ENCODE measurements around the gene PDE11A.

PDE11A gene

DNA sequence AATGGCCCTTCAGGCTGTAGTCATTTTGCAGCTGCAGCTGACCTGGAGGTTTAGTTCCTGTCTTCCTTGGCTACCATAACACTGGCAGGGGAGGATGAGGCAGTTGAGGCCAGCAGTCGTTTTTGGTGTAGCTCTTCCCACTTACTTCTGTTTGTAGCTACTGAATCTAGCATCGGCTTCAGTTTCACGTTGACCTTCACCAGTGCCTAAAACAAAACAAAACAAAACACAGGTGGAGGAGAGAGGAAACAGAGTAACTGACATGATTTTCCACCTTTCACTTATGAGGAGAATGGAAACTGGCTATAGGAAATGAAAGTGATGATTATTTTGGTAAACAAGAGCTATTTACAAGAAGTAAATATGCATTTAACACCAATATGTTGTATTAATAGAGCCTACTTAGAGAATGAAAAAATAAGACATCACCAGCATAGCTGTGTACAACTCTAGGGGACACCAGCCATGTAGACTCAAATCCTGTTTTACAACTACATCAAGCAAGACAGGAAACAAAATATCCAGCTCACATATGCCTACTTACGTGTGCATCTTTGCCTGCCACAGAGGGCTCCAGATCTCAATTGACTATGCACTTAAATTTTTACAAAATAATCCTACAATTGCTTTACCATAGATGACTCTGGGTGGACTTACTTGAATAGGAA, 443.1 kb downstream of the PDE11A start:
- Mint-ChIP-seq H3K4me1 (ENCODE audit: low read depth in 2 of 2) (no peaks in the 10 kb centered on the region), H3K36me3 (ENCODE audit: insufficient read depth) (peaks cover 3% of the 10 kb centered on the region), H3K27ac (no peak overlapping the region), H3K9me3 (no peaks in the 10 kb centered on the region), H3K27me3 (peaks cover 30 to 32% of the 10 kb centered on the region in 2 donors), H3K4me3 (no peak overlapping the region)
- DNase-seq (no peak), ATAC-seq (replicated peaks) (no peak)

DNA sequence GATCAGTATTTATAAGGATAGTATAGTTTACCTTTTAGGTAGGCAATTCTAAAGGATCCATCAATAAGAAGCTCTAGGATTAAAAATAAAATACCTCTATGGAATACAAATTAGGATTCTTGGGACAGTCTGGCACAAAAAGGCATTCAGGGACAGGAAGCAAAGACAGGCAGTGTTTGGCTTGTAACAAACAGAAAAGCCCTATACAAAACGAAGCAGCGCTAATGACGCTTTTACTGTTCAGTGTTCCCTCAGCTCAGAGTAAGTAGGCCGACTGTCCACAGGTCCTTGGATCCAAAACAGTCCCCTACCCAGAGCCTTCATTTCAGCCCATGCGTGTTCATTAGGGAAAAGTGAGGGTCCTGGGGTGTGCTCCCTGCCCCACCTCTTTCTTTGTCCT, 443.7 kb downstream of the PDE11A start:
- H3K9me3 Mint-ChIP-seq, result no peaks in the 10 kb centered on the region
- peaks cover 30 to 31% of the 10 kb centered on the region in 2 donors for H3K27me3 Mint-ChIP-seq
- no peaks in the 10 kb centered on the region for H3K4me1 Mint-ChIP-seq (ENCODE audit: low read depth in 2 of 2)
- H3K4me3 Mint-ChIP-seq, result no peak overlapping the region
- ATAC-seq (replicated peaks) (no peak), DNase-seq (no peak)
- H3K36me3 Mint-ChIP-seq (ENCODE audit: insufficient read depth), result peaks cover 3% of the 10 kb centered on the region
- H3K27ac Mint-ChIP-seq, result no peak overlapping the region

DNA sequence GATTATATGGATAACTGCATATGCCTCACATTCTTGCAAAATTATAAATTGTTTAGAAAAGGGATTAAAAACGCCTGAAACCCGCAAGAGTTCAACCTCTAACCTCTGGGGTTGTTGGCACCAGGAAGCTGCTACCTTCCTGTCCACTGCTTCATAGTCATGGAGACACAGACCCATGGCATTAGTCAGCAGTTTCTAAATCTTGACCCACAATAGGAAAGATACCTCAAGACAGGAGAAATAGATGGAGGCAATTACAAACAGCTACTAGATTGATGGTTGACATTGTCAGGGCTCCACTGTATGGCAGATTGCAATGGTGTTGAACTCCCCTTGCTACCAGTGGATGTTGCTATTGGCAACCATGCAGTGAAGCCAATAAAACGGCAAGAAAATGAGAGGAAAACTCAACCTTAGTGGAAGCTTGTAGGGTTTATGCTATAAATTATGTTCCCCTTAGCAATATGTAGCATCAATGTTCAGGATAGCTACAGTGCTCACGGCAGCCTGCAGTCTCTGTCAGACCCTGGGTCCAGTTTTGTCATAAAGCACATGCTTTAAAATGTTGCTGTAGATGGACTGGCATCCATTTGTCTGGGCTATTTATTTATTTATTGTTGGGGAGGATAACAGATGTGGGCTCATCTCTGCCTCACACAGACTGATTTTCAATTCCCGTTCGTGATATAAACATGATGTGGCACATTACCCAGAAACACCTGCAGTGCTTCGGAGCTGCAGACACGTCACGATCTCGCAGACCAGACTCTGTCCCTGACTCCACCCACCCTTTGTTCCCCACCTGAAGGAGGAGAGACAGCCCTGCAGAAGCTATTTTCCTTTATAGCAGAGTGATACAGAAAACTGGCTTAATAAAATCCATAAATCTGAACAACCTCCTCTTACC, 446.6 kb downstream of the PDE11A start:
- Mint-ChIP-seq H3K27ac (no peak overlapping the region), H3K4me1 (ENCODE audit: low read depth in 2 of 2) (no peaks in the 10 kb centered on the region), H3K4me3 (no peak overlapping the region), H3K27me3 (peaks cover 30 to 31% of the 10 kb centered on the region in 2 donors), H3K9me3 (no peaks in the 10 kb centered on the region), H3K36me3 (ENCODE audit: insufficient read depth) (peaks cover 3% of the 10 kb centered on the region)
- DNase-seq (no peak), ATAC-seq (replicated peaks) (peak; percentile 72)

DNA sequence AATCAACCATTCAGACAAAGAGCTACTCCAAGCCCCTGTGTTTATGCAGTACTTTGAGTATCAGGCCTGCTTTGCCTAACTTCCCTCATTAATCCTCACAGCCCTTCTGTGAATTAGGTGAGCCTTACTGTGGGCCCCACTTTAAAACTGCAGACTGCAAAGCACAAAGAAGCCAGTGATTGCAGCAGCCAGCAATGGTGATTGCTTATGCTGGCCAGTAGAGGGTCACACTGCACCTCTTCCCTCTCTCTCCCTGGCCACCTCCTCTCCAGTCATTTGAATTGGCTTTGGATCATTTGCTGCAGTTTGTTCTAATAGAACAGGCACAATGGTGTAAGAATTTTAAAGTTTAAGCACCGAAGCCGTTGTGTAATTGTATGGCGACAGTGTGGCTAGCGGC, 450.1 kb downstream of the PDE11A start:
- no peak overlapping the region for H3K4me3 Mint-ChIP-seq
- H3K36me3 Mint-ChIP-seq (ENCODE audit: insufficient read depth), result peaks cover 17% of the 10 kb centered on the region
- ATAC-seq (replicated peaks) (no peak), DNase-seq (no peak)
- H3K27ac Mint-ChIP-seq, result no peak overlapping the region
- H3K4me1 Mint-ChIP-seq (ENCODE audit: low read depth in 2 of 2), result peaks cover 11 to 12% of the 10 kb centered on the region in 2 donors
- H3K27me3 Mint-ChIP-seq, result peaks cover 12 to 15% of the 10 kb centered on the region in 2 donors
- H3K9me3 Mint-ChIP-seq, result no peaks in the 10 kb centered on the region

DNA sequence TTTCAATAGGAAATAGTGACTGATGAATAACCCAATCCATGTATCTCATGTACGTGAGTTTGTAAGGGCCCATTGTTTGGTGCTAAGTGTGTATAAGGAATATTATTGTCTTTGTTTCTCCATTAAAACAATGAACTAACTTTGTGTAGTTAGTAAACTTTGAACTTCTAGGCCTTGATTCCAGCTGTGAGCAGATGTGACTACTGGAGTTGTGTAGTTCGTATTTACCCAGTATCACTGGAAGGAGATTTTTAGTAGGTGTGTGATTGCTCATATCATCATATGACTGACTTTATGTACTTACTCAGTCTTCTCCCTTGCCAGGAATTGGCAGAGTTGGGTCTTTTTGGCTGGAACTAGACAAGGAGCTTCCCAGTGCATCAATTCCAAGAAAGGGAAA, 452.6 kb downstream of the PDE11A start:
- Mint-ChIP-seq H3K27ac (no peak overlapping the region), H3K36me3 (ENCODE audit: insufficient read depth) (peaks cover 14% of the 10 kb centered on the region), H3K4me1 (ENCODE audit: low read depth in 2 of 2) (peaks cover 11 to 12% of the 10 kb centered on the region in 2 donors), H3K9me3 (peaks cover 0 to 3% of the 10 kb centered on the region in 2 donors), H3K27me3 (peaks cover 0 to 7% of the 10 kb centered on the region in 2 donors), H3K4me3 (no peak overlapping the region)
- ATAC-seq (replicated peaks), result no peak
- no peak for DNase-seq

DNA sequence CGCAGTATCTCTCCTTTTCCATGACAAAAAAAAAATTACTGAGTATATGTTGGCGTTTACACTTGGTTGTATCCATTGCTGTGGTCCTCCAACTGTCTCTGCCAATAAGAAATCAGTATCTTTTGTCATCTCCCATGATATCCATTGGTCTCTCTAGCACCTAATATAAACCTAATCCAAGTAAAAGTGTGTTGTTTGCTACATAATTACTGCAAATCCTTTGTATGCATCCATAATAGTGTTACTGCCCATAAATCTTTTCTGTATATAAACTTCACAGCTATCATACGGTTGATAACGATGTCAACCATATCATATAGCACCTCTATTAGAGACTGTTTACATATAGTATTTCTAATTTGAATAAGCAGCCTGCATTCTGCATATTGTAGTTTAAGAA, 453.1 kb downstream of the PDE11A start:
- DNase-seq (no peak), ATAC-seq (replicated peaks) (no peak)
- Mint-ChIP-seq H3K9me3 (peaks cover 0 to 3% of the 10 kb centered on the region in 2 donors), H3K4me3 (peak overlapping the region; percentile 93), H3K27ac (peak overlapping the region; percentile 100), H3K36me3 (ENCODE audit: insufficient read depth) (peaks cover 14% of the 10 kb centered on the region), H3K27me3 (peaks cover 0 to 7% of the 10 kb centered on the region in 2 donors), H3K4me1 (ENCODE audit: low read depth in 2 of 2) (peaks cover 11 to 12% of the 10 kb centered on the region in 2 donors)

DNA sequence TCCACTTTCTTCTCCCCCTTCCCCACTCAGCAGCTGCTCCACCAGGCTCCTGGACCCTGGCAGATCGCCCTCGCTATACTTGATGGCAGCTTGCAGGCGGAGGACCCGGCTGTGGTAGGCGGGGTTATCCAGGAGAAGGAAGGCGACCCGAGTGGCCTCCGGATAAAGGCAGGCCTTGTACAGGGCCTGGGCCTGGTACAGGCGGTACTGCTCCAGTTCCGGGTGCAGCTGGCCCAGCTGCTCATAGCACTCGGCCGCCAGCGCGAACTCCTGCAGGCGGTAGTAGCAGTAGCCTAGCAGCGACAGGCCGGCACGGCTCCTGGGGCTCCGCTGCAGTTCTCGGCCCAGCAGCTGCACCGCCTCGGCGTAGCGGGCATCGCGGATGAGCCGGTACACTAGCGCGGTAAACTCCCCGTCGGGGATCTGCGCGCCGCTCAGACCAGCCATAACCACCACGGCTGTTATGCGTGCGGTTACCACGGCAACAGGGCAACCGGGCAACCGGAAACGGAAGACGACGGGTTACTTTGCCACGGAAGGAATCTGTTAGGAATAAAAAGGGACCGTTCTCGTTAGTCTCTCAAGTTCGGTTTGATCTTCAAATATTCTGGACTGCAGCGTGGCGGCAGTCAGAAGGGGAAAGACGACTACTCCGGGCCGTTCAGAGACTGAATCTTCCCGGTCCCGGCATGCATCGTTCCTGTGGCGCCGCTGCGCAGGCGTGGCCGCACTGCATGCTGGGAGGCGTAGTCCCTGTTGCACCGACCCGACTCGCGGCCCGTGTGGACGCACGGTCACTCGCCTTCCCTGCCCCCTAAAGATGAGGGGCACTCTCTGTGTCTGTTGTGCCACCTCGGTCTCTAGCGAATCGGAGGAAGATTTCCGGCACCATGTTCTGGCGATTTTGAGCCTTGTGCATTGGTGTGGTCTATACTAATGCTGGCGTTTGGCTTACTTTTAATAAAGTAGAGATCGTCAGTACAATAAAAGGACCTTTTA, 454.0 kb downstream of the PDE11A start:
- DNase-seq (peak; percentile 91 to 92 (median 92)), ATAC-seq (replicated peaks) (peak; percentile 94)
- H3K27ac Mint-ChIP-seq, result peak overlapping the region; percentile 100
- peaks cover 11 to 12% of the 10 kb centered on the region in 2 donors for H3K4me1 Mint-ChIP-seq (ENCODE audit: low read depth in 2 of 2)
- H3K9me3 Mint-ChIP-seq, result peaks cover 0 to 3% of the 10 kb centered on the region in 2 donors
- peaks cover 14% of the 10 kb centered on the region for H3K36me3 Mint-ChIP-seq (ENCODE audit: insufficient read depth)
- H3K27me3 Mint-ChIP-seq, result peaks cover 0 to 7% of the 10 kb centered on the region in 2 donors
- peak overlapping the region; percentile 93 for H3K4me3 Mint-ChIP-seq

DNA sequence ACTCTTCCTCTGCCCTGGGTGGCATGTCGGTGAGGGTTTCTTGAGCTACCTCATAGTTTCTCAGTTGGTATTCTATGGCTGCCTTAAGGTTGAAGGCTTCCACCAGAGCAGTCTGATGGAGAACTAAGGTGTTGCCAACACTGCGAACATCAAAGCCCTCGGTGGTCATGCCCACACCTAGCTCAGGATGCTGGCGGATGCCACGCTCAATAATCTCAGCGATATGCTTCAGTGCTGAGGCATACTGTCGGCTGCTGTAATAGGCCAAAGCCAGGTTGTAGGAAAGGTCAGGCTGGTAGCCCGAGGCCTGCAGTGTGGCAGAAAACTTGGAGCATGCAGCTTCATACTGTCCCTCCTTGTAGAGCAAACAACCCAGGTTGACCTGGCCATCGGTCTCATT, 454.7 kb downstream of the PDE11A start:
- Mint-ChIP-seq H3K4me3 (peak overlapping the region; percentile 93), H3K4me1 (ENCODE audit: low read depth in 2 of 2) (peaks cover 11 to 12% of the 10 kb centered on the region in 2 donors), H3K27ac (peak overlapping the region; percentile 100), H3K36me3 (ENCODE audit: insufficient read depth) (peaks cover 14% of the 10 kb centered on the region), H3K9me3 (peaks cover 0 to 3% of the 10 kb centered on the region in 2 donors), H3K27me3 (peaks cover 0 to 7% of the 10 kb centered on the region in 2 donors)
- ATAC-seq (replicated peaks) (no peak), DNase-seq (peak in 1 of 3 experiments; percentile 4)

DNA sequence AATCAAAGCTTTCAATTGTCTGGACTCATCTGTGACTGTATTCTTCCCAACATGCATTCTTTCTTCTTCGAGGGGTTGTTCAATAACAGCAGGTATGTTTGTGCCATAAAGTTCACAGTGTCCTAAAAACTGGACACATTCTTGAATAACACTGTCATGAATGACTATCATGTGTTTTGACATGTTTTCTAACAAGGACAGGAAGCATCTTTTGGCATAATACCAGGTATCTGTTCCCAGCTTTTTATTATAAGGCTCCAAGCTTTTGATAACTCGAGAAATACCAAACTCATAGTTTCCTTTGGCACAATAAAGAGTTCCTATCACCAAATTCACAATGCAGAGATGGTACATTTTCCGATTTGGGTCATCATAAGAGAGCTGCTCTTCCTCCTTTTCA, 455.8 kb downstream of the PDE11A start:
- Mint-ChIP-seq H3K27ac (no peak overlapping the region), H3K4me3 (no peak overlapping the region), H3K36me3 (ENCODE audit: insufficient read depth) (peaks cover 14% of the 10 kb centered on the region), H3K27me3 (peaks cover 0 to 7% of the 10 kb centered on the region in 2 donors), H3K9me3 (peaks cover 0 to 3% of the 10 kb centered on the region in 2 donors), H3K4me1 (ENCODE audit: low read depth in 2 of 2) (peaks cover 11 to 12% of the 10 kb centered on the region in 2 donors)
- no peak for DNase-seq
- no peak for ATAC-seq (replicated peaks)

DNA sequence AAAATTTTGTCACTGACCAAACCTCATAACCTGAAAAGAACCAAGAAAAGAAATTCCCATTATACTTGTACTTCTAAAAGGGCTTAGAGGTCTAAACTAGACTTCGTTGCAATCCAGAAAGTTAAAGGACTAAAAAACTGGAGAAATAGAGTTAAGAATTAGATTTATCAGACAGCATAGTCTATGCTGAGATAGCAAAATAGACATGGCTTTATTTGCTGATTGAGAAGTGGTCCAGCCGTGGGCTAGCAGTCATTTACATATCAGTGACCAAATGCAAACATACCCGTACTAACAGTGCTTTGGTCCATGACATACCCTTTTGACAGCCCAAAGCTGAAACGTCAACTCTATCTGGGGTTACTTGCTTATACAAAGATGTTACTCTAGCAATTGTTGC, 456.5 kb downstream of the PDE11A start:
- Mint-ChIP-seq H3K27me3 (peaks cover 0 to 7% of the 10 kb centered on the region in 2 donors), H3K36me3 (ENCODE audit: insufficient read depth) (peaks cover 14% of the 10 kb centered on the region), H3K27ac (no peak overlapping the region), H3K9me3 (peaks cover 0 to 3% of the 10 kb centered on the region in 2 donors), H3K4me3 (no peak overlapping the region), H3K4me1 (ENCODE audit: low read depth in 2 of 2) (peaks cover 11 to 12% of the 10 kb centered on the region in 2 donors)
- ATAC-seq (replicated peaks) (no peak), DNase-seq (no peak)

DNA sequence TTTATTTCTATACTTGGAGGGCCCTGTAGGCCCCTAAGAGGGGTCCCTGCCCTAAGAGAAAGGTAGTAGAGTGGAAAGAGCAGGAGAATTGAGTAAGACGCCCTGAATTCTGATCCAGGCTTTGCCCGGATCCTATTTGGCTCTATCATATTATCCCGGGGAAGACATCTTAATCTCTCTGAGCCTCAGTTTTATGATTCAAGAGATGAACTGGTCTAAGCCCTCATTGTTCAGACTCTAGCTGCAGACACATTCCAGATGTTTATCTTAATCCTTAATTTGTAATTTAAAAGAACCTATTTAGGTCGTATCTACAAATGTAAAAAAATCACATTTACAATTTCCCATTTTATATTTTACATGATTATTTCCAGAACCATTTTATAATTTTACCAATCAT, 459.9 kb downstream of the PDE11A start:
- no peaks in the 10 kb centered on the region for H3K4me1 Mint-ChIP-seq (ENCODE audit: low read depth in 2 of 2)
- no peaks in the 10 kb centered on the region for H3K36me3 Mint-ChIP-seq (ENCODE audit: insufficient read depth)
- H3K27me3 Mint-ChIP-seq, result peaks cover 10 to 22% of the 10 kb centered on the region in 2 donors
- DNase-seq, result no peak
- no peak overlapping the region for H3K27ac Mint-ChIP-seq
- H3K4me3 Mint-ChIP-seq, result no peak overlapping the region
- H3K9me3 Mint-ChIP-seq, result peaks cover 3 to 7% of the 10 kb centered on the region in 2 donors
- ATAC-seq (replicated peaks), result no peak

DNA sequence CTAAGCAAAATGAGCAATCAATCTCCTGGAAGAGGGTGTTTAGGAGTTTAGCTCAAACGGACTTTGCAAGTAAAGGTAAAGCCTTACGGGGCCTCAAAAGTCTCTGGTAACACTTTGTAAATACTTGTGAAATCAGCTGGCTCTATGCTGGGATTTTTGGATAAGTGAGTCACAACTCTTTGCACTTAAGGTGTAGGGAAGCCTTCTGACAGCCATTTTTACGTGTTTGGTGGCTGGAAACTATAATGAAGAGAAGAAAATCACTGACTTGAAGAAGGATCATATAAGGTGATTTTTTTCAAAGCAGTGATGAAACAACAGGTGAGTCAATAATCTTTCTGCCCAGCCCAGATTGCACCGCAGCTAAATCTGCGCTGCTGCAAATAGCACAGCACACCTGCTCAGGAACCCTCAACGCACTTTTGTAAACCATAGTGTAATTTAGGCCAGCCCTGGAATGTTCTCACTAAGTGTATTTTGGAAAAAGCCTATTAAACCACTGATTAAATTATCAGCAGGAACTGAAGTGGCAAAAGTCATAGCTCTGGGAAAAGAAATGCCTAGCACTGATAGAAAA, 461.2 kb downstream of the PDE11A start:
- Mint-ChIP-seq H3K36me3 (ENCODE audit: insufficient read depth) (no peaks in the 10 kb centered on the region), H3K4me1 (ENCODE audit: low read depth in 2 of 2) (no peaks in the 10 kb centered on the region), H3K27me3 (peaks cover 13 to 23% of the 10 kb centered on the region in 2 donors), H3K4me3 (no peak overlapping the region), H3K9me3 (peaks cover 0 to 7% of the 10 kb centered on the region in 2 donors), H3K27ac (no peak overlapping the region)
- no peak for DNase-seq
- no peak for ATAC-seq (replicated peaks)

Data from effector memory CD8-positive, alpha-beta T cell (primary cell).